SH-SY5Y (cell line): ENCODE measurements around the gene TMEM139.

Source experiments
- GATA2 ChIP-seq: IDR thresholded peaks from 2 replicates; pipeline ENCODE4 v1.6.1; 2011; ENCODE audit warnings: mild to moderate bottlenecking, low read depth, low read length
- GATA3 ChIP-seq: IDR thresholded peaks from 2 replicates; pipeline ENCODE4 v1.6.1; 2011; ENCODE audit warnings: low read depth, mild to moderate bottlenecking, low read length, moderate library complexity

DNA sequence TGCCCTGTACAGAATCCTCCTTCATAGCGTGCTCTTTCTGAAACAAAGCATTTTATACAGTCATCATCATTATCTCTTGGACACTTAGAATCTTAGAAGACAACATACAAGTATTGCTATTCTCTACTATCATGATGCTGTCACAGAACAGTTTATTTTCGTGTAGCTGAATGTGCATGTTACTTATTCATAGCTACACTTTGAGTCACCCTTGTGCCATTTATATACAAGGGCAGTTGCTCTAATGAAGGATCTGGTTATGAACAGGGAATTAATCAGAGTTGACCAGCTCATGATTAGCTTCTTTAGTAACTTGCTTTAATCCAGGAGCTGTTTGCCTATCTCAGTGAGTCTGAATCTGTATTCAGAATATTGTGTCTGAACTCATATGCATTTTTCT is 14.6 kb downstream of the TMEM139 start:
- TF ChIP-seq GATA3, result no peak
- TF ChIP-seq GATA2, result no peak
